BE2C (cell line): ENCODE results near the gene NDN.

ENCODE experiments used
- DNase-seq: peaks from one replicate; pipeline ENCODE4 v3.0.0-alpha.2; 2020
- H3K27me3 ChIP-seq: fragments of 250-450 bp; sonication (Bioruptor Pico); 2 replicates; pipeline ENCODE4 v1.5.1; 2020; ENCODE audit warnings: mild to moderate bottlenecking
- H3K36me3 ChIP-seq: fragments of 250-450 bp; sonication (Bioruptor Pico); 2 replicates; pipeline ENCODE4 v1.5.1; 2020; ENCODE audit warnings: mild to moderate bottlenecking
- H3K4me1 ChIP-seq: fragments of 250-450 bp; sonication (Bioruptor Pico); 2 replicates; pipeline ENCODE4 v1.5.1; 2020
- H3K4me3 ChIP-seq: 2 replicates; pipeline ENCODE4 v1.5.1; 2011; ENCODE audit warnings: low read depth, low read length
- H3K9me3 ChIP-seq: fragments of 250-450 bp; sonication (Bioruptor Pico); 2 replicates; pipeline ENCODE4 v1.5.1; 2020
- TF ChIP-seq, protein P1 (sequence below): IDR thresholded peaks from 2 replicates; pipeline ENCODE4 v1.5.1; 2012; ENCODE audit warnings: mild to moderate bottlenecking, low read depth, low read length

NDN gene

DNA sequence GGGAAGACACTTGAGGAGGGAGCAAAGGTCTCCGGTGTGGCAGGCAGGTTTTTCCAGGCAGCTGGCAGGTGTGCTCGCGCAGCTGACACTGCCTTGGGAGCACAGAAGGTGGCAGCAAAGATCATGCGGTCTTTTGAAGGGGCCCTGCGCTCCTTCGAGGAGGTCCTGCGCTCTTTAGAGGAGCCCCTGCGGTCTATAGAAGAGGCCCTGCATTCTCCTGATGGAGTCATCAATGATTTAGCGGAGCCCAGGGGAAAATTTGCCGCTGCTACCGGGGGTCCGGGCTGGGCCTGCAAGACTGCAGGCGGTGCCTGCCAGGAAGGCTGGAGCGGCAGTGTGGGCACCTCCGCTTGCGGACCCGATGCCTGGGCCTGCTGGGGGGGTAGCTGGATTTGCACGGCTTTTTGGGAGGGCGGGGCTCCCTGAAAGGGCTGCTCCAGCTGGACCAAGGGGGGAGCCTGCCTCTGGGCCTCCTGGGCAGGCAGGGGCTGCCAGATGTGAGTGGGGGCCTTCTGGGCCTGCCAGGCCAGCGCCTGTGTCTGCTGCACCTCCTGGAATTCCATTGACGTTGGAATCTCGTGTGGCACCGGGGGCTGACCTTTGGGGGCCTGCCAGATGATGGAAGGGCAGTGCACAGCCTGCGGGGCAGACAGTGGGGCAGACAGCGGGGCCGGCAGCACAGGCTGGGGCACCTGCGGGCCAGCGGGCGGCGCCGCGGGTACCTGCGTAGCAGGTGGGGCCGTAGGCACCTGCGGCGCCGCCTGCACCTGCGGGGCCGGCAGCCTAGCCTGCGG, 41.5 kb downstream of the NDN start:
- TF ChIP-seq, protein P1, sequence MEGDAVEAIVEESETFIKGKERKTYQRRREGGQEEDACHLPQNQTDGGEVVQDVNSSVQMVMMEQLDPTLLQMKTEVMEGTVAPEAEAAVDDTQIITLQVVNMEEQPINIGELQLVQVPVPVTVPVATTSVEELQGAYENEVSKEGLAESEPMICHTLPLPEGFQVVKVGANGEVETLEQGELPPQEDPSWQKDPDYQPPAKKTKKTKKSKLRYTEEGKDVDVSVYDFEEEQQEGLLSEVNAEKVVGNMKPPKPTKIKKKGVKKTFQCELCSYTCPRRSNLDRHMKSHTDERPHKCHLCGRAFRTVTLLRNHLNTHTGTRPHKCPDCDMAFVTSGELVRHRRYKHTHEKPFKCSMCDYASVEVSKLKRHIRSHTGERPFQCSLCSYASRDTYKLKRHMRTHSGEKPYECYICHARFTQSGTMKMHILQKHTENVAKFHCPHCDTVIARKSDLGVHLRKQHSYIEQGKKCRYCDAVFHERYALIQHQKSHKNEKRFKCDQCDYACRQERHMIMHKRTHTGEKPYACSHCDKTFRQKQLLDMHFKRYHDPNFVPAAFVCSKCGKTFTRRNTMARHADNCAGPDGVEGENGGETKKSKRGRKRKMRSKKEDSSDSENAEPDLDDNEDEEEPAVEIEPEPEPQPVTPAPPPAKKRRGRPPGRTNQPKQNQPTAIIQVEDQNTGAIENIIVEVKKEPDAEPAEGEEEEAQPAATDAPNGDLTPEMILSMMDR, result no peak
- DNase-seq, result no peak
- Histone ChIP-seq H3K9me3 (no peaks in the 10 kb centered on the region), H3K4me3 (no peak overlapping the region), H3K36me3 (no peaks in the 10 kb centered on the region), H3K4me1 (no peaks in the 10 kb centered on the region), H3K27me3 (peaks cover 9% of the 10 kb centered on the region)

DNA sequence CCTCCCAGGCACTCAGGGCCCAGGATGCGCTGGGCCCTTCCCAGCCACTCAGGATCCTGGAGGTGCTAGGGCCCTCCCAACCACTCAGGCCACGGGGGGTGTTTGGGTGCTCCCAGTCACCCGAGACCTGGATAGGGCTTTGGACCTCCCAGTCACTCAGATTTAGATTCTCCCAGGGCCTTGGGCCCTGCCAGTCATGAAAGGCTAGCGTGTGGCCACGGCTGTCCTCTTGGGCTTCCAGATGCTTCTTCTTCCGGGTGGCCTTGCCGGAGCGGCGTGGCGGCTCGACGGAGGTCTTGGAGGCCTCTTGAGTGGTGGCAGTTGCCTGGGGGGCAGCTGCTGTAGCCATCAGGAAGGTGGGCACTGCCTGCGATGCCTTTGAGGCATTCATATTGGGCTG, 42.3 kb downstream of the NDN start:
- Histone ChIP-seq H3K27me3 (peaks cover 6% of the 10 kb centered on the region), H3K4me1 (no peaks in the 10 kb centered on the region), H3K4me3 (no peak overlapping the region), H3K36me3 (no peaks in the 10 kb centered on the region), H3K9me3 (no peaks in the 10 kb centered on the region)
- DNase-seq, result no peak
- TF ChIP-seq, protein P1, result no peak

DNA sequence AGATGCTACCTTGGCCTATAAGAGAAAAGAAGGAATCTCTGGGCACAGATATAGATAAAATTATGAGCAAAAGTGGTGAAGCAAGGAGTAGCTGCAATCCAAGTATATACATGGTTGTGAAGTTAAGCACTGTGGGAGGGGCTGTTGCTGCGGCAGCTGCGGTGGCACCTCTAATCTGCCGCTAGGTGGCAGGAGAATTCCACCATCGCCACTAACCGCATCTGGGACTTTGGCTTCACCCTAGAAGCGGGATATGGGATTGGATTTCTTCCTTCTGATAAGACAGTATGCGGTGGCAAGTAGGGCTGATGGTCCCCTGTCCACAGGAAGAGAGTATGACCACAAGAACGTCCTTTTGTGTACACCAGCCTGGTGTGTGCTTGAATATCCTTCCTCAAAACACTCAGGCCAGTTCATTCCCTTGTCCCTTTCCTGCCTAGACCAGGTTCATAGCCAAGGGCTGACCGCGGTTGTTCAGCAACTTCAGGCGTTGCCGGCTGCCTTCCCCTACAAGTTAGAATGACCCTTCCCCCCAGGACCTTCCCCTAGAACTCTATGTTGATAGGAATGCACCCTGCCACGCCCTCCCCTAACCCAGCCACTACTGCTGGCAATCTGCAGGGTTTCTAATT, 44.6 kb downstream of the NDN start:
- H3K36me3 ChIP-seq, result no peaks in the 10 kb centered on the region
- TF ChIP-seq, protein P1, result peak; percentile 93
- no peaks in the 10 kb centered on the region for H3K4me1 ChIP-seq
- peaks cover 3% of the 10 kb centered on the region for H3K27me3 ChIP-seq
- DNase-seq, result peak; percentile 64
- no peaks in the 10 kb centered on the region for H3K9me3 ChIP-seq
- no peak overlapping the region for H3K4me3 ChIP-seq
